SW 1271 (cell line): ENCODE data around the gene CAMTA1.

Source experiments
- DNase-seq, 2 experiments: peaks; one replicate each; lab custom pipeline; 2025; lab: John Stamatoyannopoulos, UW

The CAMTA1 gene

GRCh38 chr1:7616076-7616832 lies 831.0 kb downstream of the CAMTA1 start:
- no peak for DNase-seq

- DNase-seq = no peak
These were observed 831.7 kb downstream of the CAMTA1 start for GRCh38 chr1:7616953-7617352.

- DNase-seq = no peak
These were observed 832.6 kb downstream of the CAMTA1 start for GRCh38 chr1:7617826-7618225.

GRCh38 chr1:7620196-7620595 lies 834.9 kb downstream of the CAMTA1 start:
- no peak for DNase-seq

GRCh38 chr1:7621334-7622219 lies 836.3 kb downstream of the CAMTA1 start:
- DNase-seq = no peak

- DNase-seq = no peak
These were observed 838.6 kb downstream of the CAMTA1 start for GRCh38 chr1:7623842-7624241.

- DNase-seq = no peak
These were observed 839.6 kb downstream of the CAMTA1 start for GRCh38 chr1:7624791-7625355.

- DNase-seq = no peak
These were observed 840.1 kb downstream of the CAMTA1 start for GRCh38 chr1:7625401-7625800.

- DNase-seq = no peak
These were observed 843.0 kb downstream of the CAMTA1 start for GRCh38 chr1:7628273-7628672.

- no peak for DNase-seq
These were observed 843.8 kb downstream of the CAMTA1 start for GRCh38 chr1:7629011-7629410.

- no peak for DNase-seq
These were observed 844.4 kb downstream of the CAMTA1 start for GRCh38 chr1:7629465-7630195.

GRCh38 chr1:7630378-7630777 lies 845.1 kb downstream of the CAMTA1 start:
- no peak for DNase-seq

GRCh38 chr1:7632176-7632575 lies 846.9 kb downstream of the CAMTA1 start:
- no peak for DNase-seq

GRCh38 chr1:7632681-7633080 lies 847.4 kb downstream of the CAMTA1 start:
- no peak for DNase-seq

GRCh38 chr1:7633506-7634245 lies 848.4 kb downstream of the CAMTA1 start:
- no peak for DNase-seq

- DNase-seq = no peak
These were observed 849.4 kb downstream of the CAMTA1 start for GRCh38 chr1:7634546-7635240.

- no peak for DNase-seq
These were observed 851.7 kb downstream of the CAMTA1 start for GRCh38 chr1:7636795-7637526.

- no peak for DNase-seq
These were observed 852.8 kb downstream of the CAMTA1 start for GRCh38 chr1:7638078-7638477.

GRCh38 chr1:7639435-7640131 lies 854.3 kb downstream of the CAMTA1 start:
- no peak for DNase-seq

GRCh38 chr1:7640350-7640749 lies 855.1 kb downstream of the CAMTA1 start:
- no peak for DNase-seq
